Measurements from ENCODE around the gene BCOR.

GRCh38 chrX:40035726-40036125 is 62.0 kb downstream of the BCOR start:
- TF ChIP-seq ZFP30 (CRISPR knock-in tag; IDR thresholded peaks at IDR 0.05) (no peak), TCF4 (CRISPR knock-in tag; IDR thresholded peaks at IDR 0.05; ENCODE audit: borderline replicate concordance) (no peak), ISL1 (CRISPR knock-in tag; IDR thresholded peaks at IDR 0.05) (no peak), PATZ1 (CRISPR knock-in tag; IDR thresholded peaks at IDR 0.05; ENCODE audit: borderline replicate concordance) (no peak), ESRRG (CRISPR knock-in tag; IDR thresholded peaks at IDR 0.05) (no peak), OSR1 (CRISPR knock-in tag; IDR thresholded peaks at IDR 0.05) (no peak), CREB5 (CRISPR knock-in tag; IDR thresholded peaks at IDR 0.05; ENCODE audit: low read depth) (no peak), CSDC2 (CRISPR knock-in tag; IDR thresholded peaks at IDR 0.05) (no peak), ZC3H10 (CRISPR knock-in tag; IDR thresholded peaks at IDR 0.05) (no peak), GLIS3 (CRISPR knock-in tag; IDR thresholded peaks at IDR 0.05) (no peak), ARNTL (CRISPR knock-in tag; IDR thresholded peaks at IDR 0.05; ENCODE audit: borderline replicate concordance, low read depth) (no peak), RARB (CRISPR knock-in tag; IDR thresholded peaks at IDR 0.05) (no peak)

All from SK-N-SH treated with all-trans-retinoic acid at 6 μM for 48 hours (cell line).